Measurements from ENCODE around the gene TNFAIP8L2. TPM values are rescaled to one million over a fixed set of nuclear protein-coding genes. Genes with fewer than 3 reads are reported as not detected.

Gene TNFAIP8L2
- 12.5 TPM for polyA plus RNA-seq (2012; ENCODE audit: low read depth, missing spikeins)

DNA sequence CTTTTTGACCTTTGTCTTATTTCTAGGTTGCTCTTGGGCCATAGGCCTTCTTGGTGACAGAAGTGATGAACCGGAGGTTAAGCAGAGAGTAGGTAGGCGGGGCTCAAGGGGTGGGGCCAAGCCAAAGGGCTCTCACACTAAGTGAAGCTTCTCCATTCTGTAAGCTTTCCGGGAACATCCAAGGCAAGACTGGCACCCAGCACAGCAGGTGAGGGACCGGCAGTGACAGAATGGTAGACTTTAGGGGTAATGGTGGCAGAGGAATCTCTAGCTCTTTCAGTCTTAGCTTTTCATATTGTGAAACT is at the start of gene TNFAIP8L2:
TSS of gene TNFAIP8L2 (plus strand) at position 135 of the 305 bp plus-strand sequence. CDS start 2,049 bp downstream, outside the sequence.
- DNase-seq (ENCODE audit: insufficient read length, low spot score) (no peak), FAIRE-seq (peak; percentile 76)
- TF ChIP-seq POLR2A (IDR thresholded peaks at IDR 0.05; ENCODE audit: low read depth, low read length) (no peak), POLR2AphosphoS5 (IDR thresholded peaks at IDR 0.05; ENCODE audit: low read depth, low read length) (no peak), SPI1 (IDR thresholded peaks at IDR 0.05; ENCODE audit: low read depth, low read length) (no peak), PAX5 (IDR thresholded peaks at IDR 0.05; ENCODE audit: insufficient read depth, low read length, severe bottlenecking) (no peak), TAF1 (IDR thresholded peaks at IDR 0.05; ENCODE audit: low read depth, low read length) (no peak), POU2F2 (IDR thresholded peaks at IDR 0.05; ENCODE audit: low read depth, low read length) (no peak)

DNA sequence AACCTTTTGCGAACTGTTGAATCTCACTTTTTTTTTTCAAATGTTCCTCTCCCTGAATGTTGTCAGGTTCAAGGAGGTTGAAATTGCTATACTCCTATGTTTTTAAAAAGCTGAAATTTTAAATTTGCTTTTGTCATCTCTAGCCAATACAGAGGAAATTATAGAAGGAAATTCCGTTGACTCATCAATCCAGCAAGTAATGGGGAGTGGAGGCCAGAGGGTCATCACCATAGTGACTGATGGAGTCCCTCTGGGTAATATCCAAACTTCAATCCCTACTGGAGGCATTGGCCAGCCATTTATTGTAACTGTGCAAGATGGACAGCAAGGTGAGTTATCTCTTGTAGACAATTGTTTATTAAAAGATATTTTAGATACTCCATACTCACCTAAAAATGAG is 49.6 kb upstream of the TNFAIP8L2 start:
- FAIRE-seq (no peak), DNase-seq (ENCODE audit: insufficient read length, low spot score) (no peak)
- no peak for TF ChIP-seq POLR2A (IDR thresholded peaks at IDR 0.05; ENCODE audit: low read depth, low read length)
- no peak for TF ChIP-seq TAF1 (IDR thresholded peaks at IDR 0.05; ENCODE audit: low read depth, low read length)
- no peak for TF ChIP-seq SPI1 (IDR thresholded peaks at IDR 0.05; ENCODE audit: low read depth, low read length)

DNA sequence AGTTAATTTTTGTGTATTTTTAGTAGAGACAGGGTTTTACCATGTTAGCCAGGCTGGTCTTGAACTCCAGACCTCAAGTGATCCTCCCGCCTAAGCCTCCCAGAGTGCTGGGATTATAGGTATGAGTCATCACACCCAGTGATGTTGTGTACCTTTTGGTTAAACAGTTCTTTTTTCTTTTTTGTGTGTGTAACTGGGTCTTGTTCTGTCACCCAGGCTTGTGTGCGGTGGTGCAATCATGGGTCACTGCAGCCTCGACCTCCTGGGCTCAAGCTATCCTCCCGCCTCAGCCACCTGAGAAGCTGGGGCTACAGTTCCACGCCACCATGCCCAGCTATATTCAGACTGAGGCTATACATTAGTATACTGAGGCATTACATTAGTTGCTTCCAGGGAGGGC is 48.1 kb upstream of the TNFAIP8L2 start:
- DNase-seq (ENCODE audit: insufficient read length, low spot score): no peak
- FAIRE-seq: no peak
- TF ChIP-seq PAX5 (IDR thresholded peaks at IDR 0.05; ENCODE audit: insufficient read depth, low read length, severe bottlenecking) (no peak), SPI1 (IDR thresholded peaks at IDR 0.05; ENCODE audit: low read depth, low read length) (no peak), POU2F2 (IDR thresholded peaks at IDR 0.05; ENCODE audit: low read depth, low read length) (no peak), POLR2AphosphoS5 (IDR thresholded peaks at IDR 0.05; ENCODE audit: low read depth, low read length) (no peak), POLR2A (IDR thresholded peaks at IDR 0.05; ENCODE audit: low read depth, low read length) (no peak), TAF1 (IDR thresholded peaks at IDR 0.05; ENCODE audit: low read depth, low read length) (no peak)

DNA sequence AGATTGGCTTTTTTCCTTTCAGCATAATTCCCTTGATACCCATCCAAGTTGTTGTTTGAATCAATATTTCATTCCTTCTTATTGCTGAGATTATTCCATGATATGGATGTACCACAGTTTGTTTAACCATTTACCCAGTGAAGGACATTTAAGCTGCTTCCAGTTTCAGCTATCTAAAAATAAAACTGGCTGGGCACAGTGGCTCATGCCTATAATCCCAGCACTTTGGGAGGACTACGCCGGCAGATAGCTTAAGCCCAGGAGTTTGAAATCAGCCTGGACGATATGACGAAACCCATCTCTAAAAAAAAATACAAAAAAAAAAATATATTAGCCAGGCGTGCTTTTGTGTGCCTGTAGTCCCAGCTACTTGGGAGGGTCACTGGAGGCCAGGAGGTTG is 42.6 kb upstream of the TNFAIP8L2 start:
- TF ChIP-seq POLR2AphosphoS5 (IDR thresholded peaks at IDR 0.05; ENCODE audit: low read depth, low read length) (no peak), PAX5 (IDR thresholded peaks at IDR 0.05; ENCODE audit: insufficient read depth, low read length, severe bottlenecking) (no peak), SPI1 (IDR thresholded peaks at IDR 0.05; ENCODE audit: low read depth, low read length) (no peak)
- DNase-seq (ENCODE audit: insufficient read length, low spot score): no peak
- FAIRE-seq: no peak

DNA sequence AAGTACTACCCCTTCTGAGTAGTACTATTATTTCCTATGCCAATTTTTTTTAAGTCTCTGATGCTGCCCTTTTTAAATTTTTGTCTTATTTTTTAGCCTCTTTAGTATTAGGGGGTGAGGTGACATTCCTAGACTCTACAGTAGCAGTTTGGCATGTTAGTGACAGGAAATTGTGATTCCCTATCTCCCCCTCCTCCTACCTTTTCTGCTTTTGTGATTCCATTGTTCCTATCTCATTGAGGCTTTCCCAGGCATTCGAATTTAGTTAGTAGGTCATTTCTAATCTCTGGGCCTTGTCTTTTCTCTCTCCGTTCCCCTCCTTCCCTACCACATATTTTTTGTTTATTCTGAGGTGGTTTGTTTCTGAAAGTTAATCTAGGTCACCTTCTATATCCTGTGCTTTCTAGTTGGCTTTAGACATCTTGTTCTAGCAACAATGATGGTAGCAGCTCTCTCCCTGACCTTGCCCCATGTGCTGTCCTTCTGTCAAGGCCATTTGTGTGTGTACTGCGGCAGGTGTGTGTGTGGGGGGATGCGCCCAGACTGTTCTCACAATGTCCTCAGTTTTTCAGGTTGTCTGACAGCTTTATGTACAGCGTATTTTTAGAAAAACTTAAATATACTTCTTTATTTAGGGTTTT is 31.6 kb upstream of the TNFAIP8L2 start:
- no peak for TF ChIP-seq POLR2AphosphoS5 (IDR thresholded peaks at IDR 0.05; ENCODE audit: low read depth, low read length)
- TF ChIP-seq POLR2A (IDR thresholded peaks at IDR 0.05; ENCODE audit: low read depth, low read length): no peak
- TF ChIP-seq SPI1 (IDR thresholded peaks at IDR 0.05; ENCODE audit: low read depth, low read length): no peak
- no peak for TF ChIP-seq TAF1 (IDR thresholded peaks at IDR 0.05; ENCODE audit: low read depth, low read length)
- no peak for TF ChIP-seq PAX5 (IDR thresholded peaks at IDR 0.05; ENCODE audit: insufficient read depth, low read length, severe bottlenecking)
- no peak for TF ChIP-seq POU2F2 (IDR thresholded peaks at IDR 0.05; ENCODE audit: low read depth, low read length)
- DNase-seq (ENCODE audit: insufficient read length, low spot score) (no peak), FAIRE-seq (no peak)

DNA sequence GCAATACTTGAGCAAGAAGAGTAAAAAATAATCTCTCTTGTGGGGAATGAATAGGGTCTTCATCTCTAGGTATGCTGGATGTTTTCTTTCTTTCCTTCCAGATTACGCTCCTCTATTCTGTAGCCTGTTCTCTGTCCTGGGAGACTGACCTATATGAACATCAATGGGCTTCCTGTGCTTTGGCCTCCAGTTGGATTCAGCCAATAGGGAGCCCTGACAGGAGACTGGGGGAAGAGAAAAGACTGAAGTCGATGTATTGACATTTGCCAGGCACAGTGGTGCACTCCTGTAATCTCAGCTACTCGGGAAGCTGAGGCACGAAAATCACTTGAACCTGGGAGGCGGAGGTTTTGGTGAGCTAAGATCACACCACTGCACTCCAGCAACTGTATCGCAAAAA is 27.6 kb upstream of the TNFAIP8L2 start:
- FAIRE-seq (no peak), DNase-seq (ENCODE audit: insufficient read length, low spot score) (no peak)
- TF ChIP-seq POU2F2 (IDR thresholded peaks at IDR 0.05; ENCODE audit: low read depth, low read length) (no peak), TAF1 (IDR thresholded peaks at IDR 0.05; ENCODE audit: low read depth, low read length) (no peak), POLR2AphosphoS5 (IDR thresholded peaks at IDR 0.05; ENCODE audit: low read depth, low read length) (no peak), PAX5 (IDR thresholded peaks at IDR 0.05; ENCODE audit: insufficient read depth, low read length, severe bottlenecking) (no peak)

DNA sequence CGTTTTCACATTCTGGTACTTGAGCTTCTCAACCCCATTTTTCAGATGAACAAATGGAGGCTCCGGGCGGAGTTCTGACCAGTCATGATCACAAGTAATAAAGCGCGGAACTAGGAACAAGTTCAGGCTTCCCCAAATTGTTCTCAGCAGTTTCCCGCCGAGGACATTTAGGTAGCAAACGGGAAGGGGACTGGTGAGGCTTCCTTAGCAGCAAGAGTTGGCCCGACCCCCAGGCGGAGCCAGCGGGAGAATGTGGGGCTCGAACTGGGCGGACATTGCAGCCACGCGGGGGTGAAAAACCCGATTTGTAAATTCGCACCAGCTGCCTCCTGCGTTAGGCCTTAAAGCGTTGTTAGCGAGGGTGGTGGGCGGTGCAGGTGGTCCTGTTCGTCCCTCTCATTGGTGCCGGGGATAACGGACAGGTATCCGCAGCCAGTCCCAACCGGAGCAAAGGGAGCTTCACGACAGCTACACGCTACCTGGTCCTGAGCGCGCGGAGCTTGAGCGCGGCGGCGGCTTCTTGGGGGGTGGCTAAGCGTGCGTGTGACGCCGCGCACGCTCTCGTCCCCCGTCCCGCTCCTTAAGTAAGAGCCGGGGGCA is 25.4 kb upstream of the TNFAIP8L2 start:
- TF ChIP-seq POLR2AphosphoS5 (IDR thresholded peaks at IDR 0.05; ENCODE audit: low read depth, low read length) (no peak), PAX5 (IDR thresholded peaks at IDR 0.05; ENCODE audit: insufficient read depth, low read length, severe bottlenecking) (no peak), POLR2A (IDR thresholded peaks at IDR 0.05; ENCODE audit: low read depth, low read length) (no peak), SPI1 (IDR thresholded peaks at IDR 0.05; ENCODE audit: low read depth, low read length) (no peak), TAF1 (IDR thresholded peaks at IDR 0.05; ENCODE audit: low read depth, low read length) (no peak), POU2F2 (IDR thresholded peaks at IDR 0.05; ENCODE audit: low read depth, low read length) (no peak)
- DNase-seq (ENCODE audit: insufficient read length, low spot score) (peak; percentile 65), FAIRE-seq (peak; percentile 81)

DNA sequence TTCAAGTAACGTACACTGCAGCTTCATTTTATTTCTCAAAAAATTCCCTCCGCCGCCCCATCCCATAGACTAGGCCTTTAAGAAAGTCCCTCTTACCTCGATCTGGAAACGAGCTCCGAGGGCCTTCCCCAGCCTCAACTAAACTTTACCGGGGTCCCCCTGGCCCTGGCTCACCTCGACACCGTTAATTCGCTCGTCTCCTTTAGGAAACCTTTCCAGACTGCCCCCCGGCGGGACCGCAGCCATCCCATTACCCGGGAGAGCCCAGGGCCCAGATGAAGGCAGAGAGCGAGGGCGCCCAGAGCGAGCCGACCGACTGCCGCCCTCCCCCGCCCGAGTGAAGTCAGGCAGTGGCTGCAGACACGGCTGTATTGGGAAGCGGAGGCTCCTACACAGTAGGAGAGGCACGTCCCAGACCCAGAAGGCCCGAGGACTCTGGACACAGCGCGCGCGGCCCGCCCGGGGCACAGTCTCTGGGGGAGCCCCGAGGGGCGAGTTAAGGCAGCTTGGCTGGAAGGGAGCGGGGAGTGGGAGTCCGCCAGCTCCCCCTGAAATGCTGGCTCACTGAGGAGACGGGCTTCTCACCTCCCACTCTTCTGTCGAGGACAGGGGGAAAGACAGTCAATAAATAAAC is 24.6 kb upstream of the TNFAIP8L2 start:
- no peak for TF ChIP-seq POLR2A (IDR thresholded peaks at IDR 0.05; ENCODE audit: low read depth, low read length)
- TF ChIP-seq TAF1 (IDR thresholded peaks at IDR 0.05; ENCODE audit: low read depth, low read length): no peak
- TF ChIP-seq POLR2AphosphoS5 (IDR thresholded peaks at IDR 0.05; ENCODE audit: low read depth, low read length): no peak
- TF ChIP-seq PAX5 (IDR thresholded peaks at IDR 0.05; ENCODE audit: insufficient read depth, low read length, severe bottlenecking): no peak
- no peak for TF ChIP-seq SPI1 (IDR thresholded peaks at IDR 0.05; ENCODE audit: low read depth, low read length)
- no peak for TF ChIP-seq POU2F2 (IDR thresholded peaks at IDR 0.05; ENCODE audit: low read depth, low read length)
- DNase-seq (ENCODE audit: insufficient read length, low spot score) (no peak), FAIRE-seq (no peak)

DNA sequence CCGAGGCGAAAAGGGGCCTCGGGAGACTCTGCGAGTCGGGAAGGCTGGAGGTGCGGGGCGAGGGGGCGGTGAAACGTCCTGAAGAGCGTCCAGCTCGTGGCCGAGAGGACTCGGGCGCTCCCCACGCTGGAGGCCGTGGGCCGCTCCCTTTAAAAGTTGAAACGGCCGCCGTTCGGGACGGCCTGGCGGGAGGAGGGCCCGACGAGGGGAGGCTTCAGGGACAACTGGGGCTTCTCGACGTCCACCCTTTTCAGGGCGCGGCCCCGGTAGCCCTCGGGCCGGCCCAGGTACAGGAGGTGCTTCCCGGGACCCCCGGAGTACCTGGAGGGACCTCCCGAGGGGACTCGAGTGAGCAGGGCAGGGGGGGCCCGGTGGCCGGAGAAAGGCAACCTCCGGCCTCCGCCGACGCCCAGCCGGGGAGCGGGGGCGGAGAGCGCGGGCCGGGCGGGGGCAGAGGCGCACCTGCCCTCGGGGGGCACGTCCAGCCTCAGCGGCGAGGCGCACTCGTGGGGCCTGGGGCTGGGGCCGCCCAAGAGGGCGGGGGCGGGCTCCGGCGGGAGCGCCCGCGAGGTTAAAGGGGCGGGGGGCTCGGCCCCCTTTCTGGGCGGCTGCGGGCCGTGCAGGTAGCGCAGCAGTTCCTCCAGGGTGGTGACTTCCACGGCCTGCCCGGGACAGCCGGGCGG is 24.0 kb upstream of the TNFAIP8L2 start:
- FAIRE-seq: no peak
- DNase-seq (ENCODE audit: insufficient read length, low spot score): no peak
- TF ChIP-seq TAF1 (IDR thresholded peaks at IDR 0.05; ENCODE audit: low read depth, low read length): no peak
- TF ChIP-seq POLR2A (IDR thresholded peaks at IDR 0.05; ENCODE audit: low read depth, low read length): no peak
- no peak for TF ChIP-seq SPI1 (IDR thresholded peaks at IDR 0.05; ENCODE audit: low read depth, low read length)
- TF ChIP-seq POLR2AphosphoS5 (IDR thresholded peaks at IDR 0.05; ENCODE audit: low read depth, low read length): no peak
- no peak for TF ChIP-seq POU2F2 (IDR thresholded peaks at IDR 0.05; ENCODE audit: low read depth, low read length)
- no peak for TF ChIP-seq PAX5 (IDR thresholded peaks at IDR 0.05; ENCODE audit: insufficient read depth, low read length, severe bottlenecking)

Data from GM12891 (cell line).